ENCODE data around the gene ALG9.

DNA sequence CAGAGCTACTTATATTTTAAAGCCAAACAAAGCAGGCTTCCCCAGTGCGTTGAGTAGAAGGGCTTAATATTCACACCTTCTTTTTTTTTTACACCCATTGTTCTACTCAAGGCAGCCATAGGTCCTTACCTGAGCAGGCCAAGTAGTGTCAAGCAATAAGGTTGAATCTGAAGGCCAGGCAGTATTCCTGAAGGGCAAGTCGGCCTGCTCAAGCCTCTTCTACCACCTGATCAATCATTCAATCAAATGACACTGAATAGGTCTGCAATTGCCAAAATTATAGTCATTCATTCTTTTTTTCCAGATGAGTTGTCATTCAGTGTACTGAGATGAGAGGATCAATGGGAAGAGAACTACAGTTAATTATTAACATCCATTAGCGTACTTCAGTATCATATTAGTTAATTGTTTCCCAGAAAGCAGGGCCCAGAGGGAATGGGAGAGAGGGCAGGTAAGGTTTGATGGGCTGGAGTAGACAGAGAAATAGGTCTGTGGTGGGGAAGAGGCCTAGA, 93.3 kb downstream of the ALG9 start:
- no peak for TF ChIP-seq POLR2A (IDR thresholded peaks at IDR 0.05)
- TF ChIP-seq, protein P1, sequence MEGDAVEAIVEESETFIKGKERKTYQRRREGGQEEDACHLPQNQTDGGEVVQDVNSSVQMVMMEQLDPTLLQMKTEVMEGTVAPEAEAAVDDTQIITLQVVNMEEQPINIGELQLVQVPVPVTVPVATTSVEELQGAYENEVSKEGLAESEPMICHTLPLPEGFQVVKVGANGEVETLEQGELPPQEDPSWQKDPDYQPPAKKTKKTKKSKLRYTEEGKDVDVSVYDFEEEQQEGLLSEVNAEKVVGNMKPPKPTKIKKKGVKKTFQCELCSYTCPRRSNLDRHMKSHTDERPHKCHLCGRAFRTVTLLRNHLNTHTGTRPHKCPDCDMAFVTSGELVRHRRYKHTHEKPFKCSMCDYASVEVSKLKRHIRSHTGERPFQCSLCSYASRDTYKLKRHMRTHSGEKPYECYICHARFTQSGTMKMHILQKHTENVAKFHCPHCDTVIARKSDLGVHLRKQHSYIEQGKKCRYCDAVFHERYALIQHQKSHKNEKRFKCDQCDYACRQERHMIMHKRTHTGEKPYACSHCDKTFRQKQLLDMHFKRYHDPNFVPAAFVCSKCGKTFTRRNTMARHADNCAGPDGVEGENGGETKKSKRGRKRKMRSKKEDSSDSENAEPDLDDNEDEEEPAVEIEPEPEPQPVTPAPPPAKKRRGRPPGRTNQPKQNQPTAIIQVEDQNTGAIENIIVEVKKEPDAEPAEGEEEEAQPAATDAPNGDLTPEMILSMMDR (IDR thresholded peaks at IDR 0.05) = no peak

All from breast epithelium (tissue), 3 donors.